ENCODE measurements around the gene RASL11B. TPM values are rescaled to one million over a fixed set of nuclear protein-coding genes. Genes with fewer than 3 reads are reported as not detected.

Gene RASL11B
- total and polyA plus RNA-seq, 10 of the 15 experiments (the other 5 are each of a cell fraction or from before 2014, with no cell fraction given): 0.06 to 0.45 (median 0.08) TPM; not detected in 5

DNA sequence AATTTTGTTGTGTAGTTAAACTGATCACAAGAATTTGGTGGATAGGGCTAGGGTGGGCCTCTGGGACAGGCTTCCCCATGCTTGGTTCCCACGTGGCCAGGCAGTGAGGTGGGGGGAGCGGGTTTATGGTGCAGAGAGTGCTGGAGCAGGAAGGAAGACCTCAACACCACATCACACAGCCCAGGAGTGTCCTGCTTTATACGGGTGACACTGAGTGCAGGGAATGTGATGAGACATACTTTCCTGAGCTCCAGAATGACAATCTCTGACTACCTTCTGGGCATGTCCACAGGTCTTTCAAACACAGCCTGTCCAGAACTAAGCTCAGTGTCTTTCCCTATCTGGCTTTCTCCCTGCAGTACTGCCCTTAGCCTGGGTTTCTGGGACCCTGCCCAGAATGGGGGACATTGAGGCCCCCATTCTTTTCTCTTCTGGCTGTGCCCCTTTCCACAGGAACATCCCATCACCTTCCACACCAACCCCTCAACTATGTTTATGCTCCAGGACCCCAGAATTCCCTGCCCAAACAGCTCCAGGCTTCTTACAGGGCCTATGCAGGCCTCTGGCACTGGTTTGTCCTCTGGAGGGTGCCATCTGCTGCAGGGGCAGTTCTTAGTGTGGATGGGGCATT lies 36.5 kb upstream of the RASL11B start:
- POLR2A ChIA-PET: no interaction called here
- H2AFZ ChIP-seq (ENCODE audit: control insufficient read depth, low read depth, low read length): no peak overlapping the region
- intact Hi-C loops (cut with micrococcal nuclease; ENCODE audit: unreplicated experiment) (no loop called here), in situ Hi-C loops (cut with MboI) (no loop called here)
- no peaks in the 10 kb centered on the region for H3K4me1 ChIP-seq (ENCODE audit: control insufficient read depth, insufficient read depth, low read length)
- no peaks in the 10 kb centered on the region for H3K79me2 ChIP-seq (ENCODE audit: control insufficient read depth, insufficient read depth, low read length)
- no peak overlapping the region for H3K4me3 ChIP-seq
- H3K27ac ChIP-seq (ENCODE audit: control insufficient read depth, insufficient read depth): no peak overlapping the region
- TF ChIP-seq CHD2 (IDR thresholded peaks at IDR 0.05; ENCODE audit: borderline replicate concordance, low read depth, low read length) (no peak), E2F4 (IDR thresholded peaks at IDR 0.05; ENCODE audit: low read depth, low read length) (no peak), GABPA (IDR thresholded peaks at IDR 0.05; ENCODE audit: low read depth) (no peak), POLR2AphosphoS2 (IDR thresholded peaks at IDR 0.05; ENCODE audit: low read depth, low read length) (no peak), REST (IDR thresholded peaks at IDR 0.05; ENCODE audit: low read depth, low read length) (no peak), PAX8 (IDR thresholded peaks at IDR 0.05) (no peak), BRCA1 (IDR thresholded peaks at IDR 0.05; ENCODE audit: low read depth, low read length) (no peak), ZNF622 (IDR thresholded peaks at IDR 0.05) (no peak), CBX3 (IDR thresholded peaks at IDR 0.05; ENCODE audit: borderline replicate concordance, low read depth) (no peak), YBX1 (IDR thresholded peaks at IDR 0.05) (no peak), ZZZ3 (IDR thresholded peaks at IDR 0.05; ENCODE audit: control insufficient read depth, insufficient read length, low read depth) (no peak), KLF5 (IDR thresholded peaks at IDR 0.05; ENCODE audit: partially characterized antibody) (no peak), MEF2A (IDR thresholded peaks at IDR 0.05; ENCODE audit: insufficient read depth, low read depth, low read length) (no peak), WRNIP1 (IDR thresholded peaks at IDR 0.05; ENCODE audit: borderline replicate concordance, low read depth, low read length) (no peak), EZH2 (IDR thresholded peaks at IDR 0.05; ENCODE audit: borderline replicate concordance, control insufficient read depth, low read depth, low read length) (no peak)
- TF ChIP-seq, protein P1, sequence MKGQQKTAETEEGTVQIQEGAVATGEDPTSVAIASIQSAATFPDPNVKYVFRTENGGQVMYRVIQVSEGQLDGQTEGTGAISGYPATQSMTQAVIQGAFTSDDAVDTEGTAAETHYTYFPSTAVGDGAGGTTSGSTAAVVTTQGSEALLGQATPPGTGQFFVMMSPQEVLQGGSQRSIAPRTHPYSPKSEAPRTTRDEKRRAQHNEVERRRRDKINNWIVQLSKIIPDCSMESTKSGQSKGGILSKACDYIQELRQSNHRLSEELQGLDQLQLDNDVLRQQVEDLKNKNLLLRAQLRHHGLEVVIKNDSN (IDR thresholded peaks at IDR 0.05; ENCODE audit: borderline replicate concordance, extremely low read length, insufficient read depth, low read depth, low read length): no peak
- H3K4me2 ChIP-seq (ENCODE audit: control insufficient read depth, insufficient read depth): no peak overlapping the region
- H3K9ac ChIP-seq (ENCODE audit: control insufficient read depth, insufficient read depth, low read length): no peak overlapping the region
- CTCF ChIA-PET: no interaction called here
- no peaks in the 10 kb centered on the region for H3K27me3 ChIP-seq (replicated peaks in 1 of 2; ENCODE audit: control insufficient read depth in 2 of 2, insufficient read depth in 2 of 2, low read length in 1 of 2)
- FAIRE-seq: no peak
- WGBS (ENCODE audit: insufficient coverage, insufficient replicate concordance, low lambda C conversion rate, missing lambda C conversion rate): 7% methylated on average over 3 of the region's 3 CpGs
- no peaks in the 10 kb centered on the region for H3K9me3 ChIP-seq (replicated peaks; ENCODE audit: control insufficient read depth, insufficient read depth, low read length)
- RAD21 ChIA-PET (ENCODE audit: unreplicated experiment): no interaction called here
- SMC1A ChIA-PET (ENCODE audit: uncharacterized antibody, unreplicated experiment): interaction anchor here (1.4 kb wide), 1 partner anchor 17 kb away, joined by 3 read pairs; no protein-coding TSS in a partner anchor
- ATAC-seq: no peak
- no peaks in the 10 kb centered on the region for H3K36me3 ChIP-seq (ENCODE audit: control insufficient read depth in 2 of 2, insufficient read depth in 2 of 2, low read length in 1 of 2)
- DNase-seq (ENCODE audit: low read depth, low spot score): no peak
- H4K20me1 ChIP-seq (ENCODE audit: control insufficient read depth, insufficient read depth): no peaks in the 10 kb centered on the region
- no TSS peak for BruUV-seq (replicated peaks)
